Natural killer cell (primary cell): ENCODE results near the gene MYOD1. TPM values are rescaled to one million over a fixed set of nuclear protein-coding genes. Genes with fewer than 3 reads are reported as not detected.

Experiments used
- ATAC-seq, 3 donors: fragments of 150-1000 bp in 2 of 3; fragments of 200-7000 bp in 1 of 3; cut with Tn5 transposase; 1 replicate in 1 of 3; 2 replicates in 2 of 3; pipeline ENCODE4 v1.10.0; 2021; ENCODE audit warnings: mild to moderate bottlenecking in 2 of 3, moderate library complexity in 2 of 3
- DNase-seq, 2 donors: peaks; one replicate each; pipeline versions ENCODE4 v3.0.0 to v3.0.0-alpha.2; 2013 to 2021; ENCODE audit warnings: mixed read lengths in 1 of 2
- H3K27ac ChIP-seq: one replicate; pipeline ENCODE4 v1.5.1; 2013; ENCODE audit warnings: mild to moderate bottlenecking, low read length
- H3K27me3 ChIP-seq: one replicate; pipeline ENCODE4 v1.6.1; 2013; ENCODE audit warnings: low read length; ENCODE audit not compliant: control insufficient read depth, insufficient read depth
- H3K36me3 ChIP-seq: one replicate; pipeline ENCODE4 v1.6.1; 2013; ENCODE audit warnings: low read length; ENCODE audit not compliant: control insufficient read depth, insufficient read depth
- H3K4me1 ChIP-seq: one replicate; pipeline ENCODE4 v1.6.1; 2013; ENCODE audit warnings: low read length; ENCODE audit not compliant: control insufficient read depth, insufficient read depth
- H3K4me3 ChIP-seq: one replicate; pipeline ENCODE4 v1.5.1; 2013; ENCODE audit warnings: low read length
- H3K9me3 ChIP-seq: one replicate; pipeline ENCODE4 v1.6.1; 2013; ENCODE audit warnings: low read length; ENCODE audit not compliant: control insufficient read depth, insufficient read depth
- H3K27ac Mint-ChIP-seq, 2 donors: one replicate each; pipeline ENCODE4 v1.8.0; 2022; ENCODE audit warnings: mild to moderate bottlenecking in 2 of 2, mixed read lengths in 2 of 2, moderate library complexity in 1 of 2
- H3K27me3 Mint-ChIP-seq, 2 donors: one replicate each; pipeline ENCODE4 v1.8.0; 2022; ENCODE audit warnings: low read depth in 2 of 2, mixed read lengths in 2 of 2
- H3K36me3 Mint-ChIP-seq: one replicate; pipeline ENCODE4 v1.8.0; 2022; ENCODE audit warnings: mixed read lengths
- H3K4me1 Mint-ChIP-seq, 2 donors: one replicate each; pipeline ENCODE4 v1.8.0; 2022; ENCODE audit warnings: mixed read lengths in 2 of 2
- H3K4me3 Mint-ChIP-seq: one replicate; pipeline ENCODE4 v1.8.0; 2022; ENCODE audit warnings: mild to moderate bottlenecking, moderate library complexity, mixed read lengths
- H3K9me3 Mint-ChIP-seq, 2 donors: one replicate each; pipeline ENCODE4 v1.8.0; 2022; ENCODE audit warnings: mixed read lengths in 2 of 2
- WGBS: methylation state at CpG from one replicate; pipeline ENCODE4 v1.1.7; 2013; ENCODE audit warnings: missing lambda C conversion rate; ENCODE audit not compliant: insufficient coverage; 5-methylcytosine and 5-hydroxymethylcytosine counted together
- intact Hi-C: fragments of 100-400 bp; cut with micrococcal nuclease; formaldehyde crosslinking; loops from one replicate; pipeline ENCODE4 v1.14.2; 2022
- total RNA-seq, 4 donors: library from RNA; stranded (reverse); fragments of 120-200 nt in 1 of 4; gene quantifications; one replicate each; pipeline versions ENCODE4 v1.2.3 to v1.2.4, GENCODE V29; 2013 to 2022
- TF ChIP-seq, protein P1 (sequence below): fragments of 200-600 bp; IDR thresholded peaks from one replicate; pipeline ENCODE4 v1.8.0; 2022; ENCODE audit warnings: antibody characterized with exemption

Gene MYOD1
- total RNA-seq, 3 donors from 2014 or later (not counting 1 experiment from before 2014, with no cell fraction given) = not detected

GRCh38 chr11:17750801-17751165 lies 31.4 kb downstream of the MYOD1 start:
- no peak for ATAC-seq
- Histone ChIP-seq H3K4me1 (no peaks in the 10 kb centered on the region), H3K27ac (no peak overlapping the region), H3K4me3 (no peak overlapping the region), H3K36me3 (no peaks in the 10 kb centered on the region), H3K9me3 (no peaks in the 10 kb centered on the region), H3K27me3 (no peaks in the 10 kb centered on the region)
- DNase-seq = no peak
- Mint-ChIP-seq H3K4me3 (no peak overlapping the region), H3K27ac (no peak overlapping the region), H3K36me3 (no peaks in the 10 kb centered on the region), H3K27me3 (peaks cover 15 to 21% of the 10 kb centered on the region in 2 donors), H3K4me1 (no peaks in the 10 kb centered on the region), H3K9me3 (no peaks in the 10 kb centered on the region)
- intact Hi-C loops = no loop called here
- 77% methylated on average over 2 of the region's 2 CpGs for WGBS
- TF ChIP-seq, protein P1, sequence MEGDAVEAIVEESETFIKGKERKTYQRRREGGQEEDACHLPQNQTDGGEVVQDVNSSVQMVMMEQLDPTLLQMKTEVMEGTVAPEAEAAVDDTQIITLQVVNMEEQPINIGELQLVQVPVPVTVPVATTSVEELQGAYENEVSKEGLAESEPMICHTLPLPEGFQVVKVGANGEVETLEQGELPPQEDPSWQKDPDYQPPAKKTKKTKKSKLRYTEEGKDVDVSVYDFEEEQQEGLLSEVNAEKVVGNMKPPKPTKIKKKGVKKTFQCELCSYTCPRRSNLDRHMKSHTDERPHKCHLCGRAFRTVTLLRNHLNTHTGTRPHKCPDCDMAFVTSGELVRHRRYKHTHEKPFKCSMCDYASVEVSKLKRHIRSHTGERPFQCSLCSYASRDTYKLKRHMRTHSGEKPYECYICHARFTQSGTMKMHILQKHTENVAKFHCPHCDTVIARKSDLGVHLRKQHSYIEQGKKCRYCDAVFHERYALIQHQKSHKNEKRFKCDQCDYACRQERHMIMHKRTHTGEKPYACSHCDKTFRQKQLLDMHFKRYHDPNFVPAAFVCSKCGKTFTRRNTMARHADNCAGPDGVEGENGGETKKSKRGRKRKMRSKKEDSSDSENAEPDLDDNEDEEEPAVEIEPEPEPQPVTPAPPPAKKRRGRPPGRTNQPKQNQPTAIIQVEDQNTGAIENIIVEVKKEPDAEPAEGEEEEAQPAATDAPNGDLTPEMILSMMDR = no peak

DNA sequence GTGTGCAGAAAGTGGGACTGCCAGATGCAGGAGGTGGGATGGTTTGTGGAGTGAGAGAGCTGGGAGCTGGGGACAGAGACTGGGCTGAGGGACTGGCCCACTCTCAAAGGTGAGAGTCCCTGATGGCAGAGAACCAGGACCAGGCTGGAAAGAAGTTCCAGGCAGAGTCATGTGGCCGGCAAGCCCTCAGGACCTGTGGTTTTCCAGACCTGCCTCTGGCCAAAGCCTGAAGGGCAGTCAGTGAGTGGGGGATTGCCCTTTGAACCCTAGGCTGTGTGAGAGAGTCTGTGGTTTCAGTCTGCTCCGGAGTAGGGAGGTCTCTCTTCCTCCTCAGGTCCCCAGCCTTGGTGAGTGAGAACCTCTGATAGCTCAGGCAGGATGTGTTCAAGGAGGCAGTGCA lies 32.2 kb downstream of the MYOD1 start:
- H3K36me3 Mint-ChIP-seq = no peaks in the 10 kb centered on the region
- no peak overlapping the region for H3K4me3 Mint-ChIP-seq
- no peaks in the 10 kb centered on the region for H3K4me1 Mint-ChIP-seq
- Histone ChIP-seq H3K9me3 (no peaks in the 10 kb centered on the region), H3K36me3 (no peaks in the 10 kb centered on the region), H3K4me1 (no peaks in the 10 kb centered on the region), H3K4me3 (no peak overlapping the region), H3K27me3 (no peaks in the 10 kb centered on the region), H3K27ac (no peak overlapping the region)
- no peak overlapping the region for H3K27ac Mint-ChIP-seq
- no peak for ATAC-seq
- no peak for DNase-seq
- WGBS = 48% methylated on average over 2 of the region's 2 CpGs
- intact Hi-C loops = no loop called here
- H3K9me3 Mint-ChIP-seq = no peaks in the 10 kb centered on the region
- TF ChIP-seq, protein P1 = no peak
- H3K27me3 Mint-ChIP-seq = peaks cover 12 to 21% of the 10 kb centered on the region in 2 donors

DNA sequence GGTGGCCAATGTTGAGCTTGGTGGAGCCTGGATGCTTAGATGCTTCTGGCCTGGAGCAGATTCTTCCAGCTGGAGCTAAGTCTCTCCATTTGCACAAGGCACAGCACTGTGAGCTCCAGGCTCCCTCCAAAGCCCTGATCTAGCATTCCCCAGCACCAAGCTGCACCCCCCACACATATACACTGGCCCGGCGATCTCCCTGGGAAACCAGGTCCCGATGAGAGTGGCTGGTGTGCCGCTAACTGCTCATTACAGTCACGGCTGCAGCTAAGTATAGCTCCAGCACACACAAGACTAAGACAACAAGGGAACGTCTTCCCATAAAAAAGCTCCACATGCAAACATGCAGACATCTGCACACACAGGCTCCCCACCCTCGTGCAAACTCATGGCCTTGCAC lies 32.8 kb downstream of the MYOD1 start:
- no peaks in the 10 kb centered on the region for H3K4me1 ChIP-seq
- DNase-seq (no peak), ATAC-seq (no peak)
- no peaks in the 10 kb centered on the region for H3K36me3 Mint-ChIP-seq
- H3K4me3 Mint-ChIP-seq = no peak overlapping the region
- no peaks in the 10 kb centered on the region for H3K36me3 ChIP-seq
- no peak overlapping the region for H3K27ac Mint-ChIP-seq
- TF ChIP-seq, protein P1 = no peak
- no peaks in the 10 kb centered on the region for H3K9me3 Mint-ChIP-seq
- peaks cover 14 to 27% of the 10 kb centered on the region in 2 donors for H3K27me3 Mint-ChIP-seq
- H3K4me1 Mint-ChIP-seq = no peaks in the 10 kb centered on the region
- intact Hi-C loops = no loop called here
- no peak overlapping the region for H3K4me3 ChIP-seq
- 80% methylated on average over 7 of the region's 7 CpGs for WGBS
- H3K27me3 ChIP-seq = no peaks in the 10 kb centered on the region
- no peak overlapping the region for H3K27ac ChIP-seq
- H3K9me3 ChIP-seq = no peaks in the 10 kb centered on the region

GRCh38 chr11:17753153-17753552 lies 33.8 kb downstream of the MYOD1 start:
- Histone ChIP-seq H3K27ac (no peak overlapping the region), H3K4me3 (no peak overlapping the region), H3K36me3 (no peaks in the 10 kb centered on the region), H3K9me3 (no peaks in the 10 kb centered on the region), H3K27me3 (no peaks in the 10 kb centered on the region), H3K4me1 (no peaks in the 10 kb centered on the region)
- no peak overlapping the region for H3K4me3 Mint-ChIP-seq
- H3K4me1 Mint-ChIP-seq = no peaks in the 10 kb centered on the region
- peaks cover 10 to 29% of the 10 kb centered on the region in 2 donors for H3K27me3 Mint-ChIP-seq
- 79% methylated on average over 5 of the region's 5 CpGs for WGBS
- no peaks in the 10 kb centered on the region for H3K9me3 Mint-ChIP-seq
- TF ChIP-seq, protein P1 = no peak
- no peaks in the 10 kb centered on the region for H3K36me3 Mint-ChIP-seq
- ATAC-seq (no peak), DNase-seq (no peak)
- intact Hi-C loops = no loop called here
- no peak overlapping the region for H3K27ac Mint-ChIP-seq
